GM12891 (cell line): Measurements from ENCODE around the gene NUDCD3.

Experiments
- PAX5 ChIP-seq: IDR thresholded peaks from 2 replicates; pipeline ENCODE4 v1.6.1; 2011; ENCODE audit warnings: low read length, moderate library complexity, mild to moderate bottlenecking; ENCODE audit not compliant: insufficient read depth, severe bottlenecking
- POLR2A ChIP-seq: IDR thresholded peaks from 2 replicates; pipeline ENCODE4 v1.6.1; 2011; ENCODE audit warnings: low read depth, low read length, control low read depth
- POLR2AphosphoS5 ChIP-seq: IDR thresholded peaks from 2 replicates; pipeline ENCODE4 v1.6.1; 2011; ENCODE audit warnings: low read depth, low read length, control low read depth
- POU2F2 ChIP-seq: IDR thresholded peaks from 2 replicates; pipeline ENCODE4 v1.6.1; 2011; ENCODE audit warnings: low read depth, mild to moderate bottlenecking, control low read depth, low read length, moderate library complexity
- SPI1 ChIP-seq: IDR thresholded peaks from 2 replicates; pipeline ENCODE4 v1.6.1; 2011; ENCODE audit warnings: low read depth, low read length, control low read depth
- TAF1 ChIP-seq: IDR thresholded peaks from 2 replicates; pipeline ENCODE4 v1.6.1; 2011; ENCODE audit warnings: low read depth, low read length, control low read depth

GRCh38 chr7:44393238-44394111, 97.0 kb downstream of the NUDCD3 start:
- no peak for TF ChIP-seq POLR2AphosphoS5
- TF ChIP-seq POLR2A = no peak
- no peak for TF ChIP-seq SPI1
- no peak for TF ChIP-seq TAF1
- TF ChIP-seq POU2F2 = no peak
- TF ChIP-seq PAX5 = no peak
